Fibroblast of skin of left quadriceps (primary cell): ENCODE data around the gene BTNL9.
"Not testable (repeated sequence)": the region's sequence is repeated elsewhere in the genome, so short reads cannot be mapped to it uniquely, and the experiment has no call there.

Source experiments
- DNase-seq, 2 experiments: peaks; one replicate each; pipeline ENCODE4 v3.0.0-alpha.2; 2013; ENCODE audit warnings: low read depth in 2 of 2

BTNL9 gene

GRCh38 chr5:181039931-181040630 is at the start of gene BTNL9:
Gene BTNL9 (plus strand): TSS chr5:181040266. CDS start chr5:181045490, 5,224 bp downstream.
- no peak for DNase-seq

- no peak for DNase-seq
Observed at GRCh38 chr5:180990882-180991242, 49.2 kb upstream of the BTNL9 start.

GRCh38 chr5:181001947-181002346 is 38.1 kb upstream of the BTNL9 start:
- DNase-seq, result no peak

GRCh38 chr5:181005791-181006190 is 34.3 kb upstream of the BTNL9 start:
- no peak for DNase-seq

GRCh38 chr5:181008136-181008535 is 31.9 kb upstream of the BTNL9 start:
- DNase-seq, result no peak

GRCh38 chr5:181010018-181010417 is 30.0 kb upstream of the BTNL9 start:
- DNase-seq, result not testable (repeated sequence)

GRCh38 chr5:181014654-181015053 is 25.4 kb upstream of the BTNL9 start:
- DNase-seq, result not testable (repeated sequence)

GRCh38 chr5:181017448-181017847 is 22.6 kb upstream of the BTNL9 start:
- DNase-seq, result not testable (repeated sequence)

- no peak for DNase-seq
Observed at GRCh38 chr5:181020688-181021087, 19.4 kb upstream of the BTNL9 start.

- no peak for DNase-seq
Observed at GRCh38 chr5:181024245-181025064, 15.6 kb upstream of the BTNL9 start.

- no peak for DNase-seq
Observed at GRCh38 chr5:181027452-181028031, 12.5 kb upstream of the BTNL9 start.

GRCh38 chr5:181028032-181028819 is 11.8 kb upstream of the BTNL9 start:
- no peak for DNase-seq

GRCh38 chr5:181031716-181032115 is 8.3 kb upstream of the BTNL9 start:
- no peak for DNase-seq

- DNase-seq, result no peak
Observed at GRCh38 chr5:181035991-181036815, 3.9 kb upstream of the BTNL9 start.

GRCh38 chr5:181036816-181037364 is 3.2 kb upstream of the BTNL9 start:
- DNase-seq, result no peak

- no peak for DNase-seq
Observed at GRCh38 chr5:181037365-181037861, 2.7 kb upstream of the BTNL9 start.

GRCh38 chr5:181039471-181039870 is 595 bp upstream of the BTNL9 start:
- no peak for DNase-seq

- no peak for DNase-seq
Observed at GRCh38 chr5:181040631-181040945, 522 bp downstream of the BTNL9 start.

GRCh38 chr5:181041043-181041442 is 977 bp downstream of the BTNL9 start:
- DNase-seq, result no peak

GRCh38 chr5:181042036-181042713 is 2.1 kb downstream of the BTNL9 start:
- no peak for DNase-seq
